OCI-LY7 (cell line): ENCODE measurements around the gene RRAGD. TPM values are rescaled to one million over a fixed set of nuclear protein-coding genes. Genes with fewer than 3 reads are reported as not detected.

Experiments used
- BruUV-seq: library from RNA; stranded (reverse); fragments of 400-500 nt; replicated peaks from 2 replicates; lab custom pipeline; 2021; lab: Mats Ljungman, UMichigan
- CTCF ChIA-PET: fragments of 300-600 bp; sonication (Branson Sonifier 250); formaldehyde crosslinking; loops from one replicate; lab custom pipeline; 2022; ENCODE audit warnings: antibody characterized with exemption; ENCODE audit not compliant: unreplicated experiment; lab: Charles Lee
- POLR2A ChIA-PET: fragments of 300-600 bp; sonication (Branson Sonifier 250); formaldehyde crosslinking; loops from one replicate; lab custom pipeline; 2022; ENCODE audit warnings: antibody characterized with exemption; lab: Charles Lee
- DNase-seq: peaks from one replicate; pipeline ENCODE4 v3.0.0-alpha.2; 2015; ENCODE audit warnings: low spot score
- H2AFZ ChIP-seq: fragments of 200-600 bp; sonication (generic), shearing (Covaris generic); 2 replicates; pipeline ENCODE4 v1.6.1; 2014; ENCODE audit warnings: mild to moderate bottlenecking, antibody characterized with exemption, low read length, moderate library complexity
- H3K27ac ChIP-seq: fragments of 200-600 bp; sonication (generic); 2 replicates; pipeline ENCODE4 v1.5.1; 2014; ENCODE audit warnings: mixed run types, low read depth, mild to moderate bottlenecking, moderate library complexity, low read length, inconsistent platforms; ENCODE audit not compliant: poor library complexity, severe bottlenecking
- H3K36me3 ChIP-seq: fragments of 200-600 bp; sonication (generic); 2 replicates; pipeline ENCODE4 v1.6.1; 2014; ENCODE audit warnings: mild to moderate bottlenecking, antibody characterized with exemption, low read length, moderate library complexity, mixed read lengths; ENCODE audit not compliant: insufficient read depth
- H3K4me1 ChIP-seq: fragments of 200-600 bp; sonication (generic); 2 replicates; pipeline ENCODE4 v1.5.1; 2014; ENCODE audit warnings: mild to moderate bottlenecking, low read length; ENCODE audit not compliant: insufficient read depth, poor library complexity, severe bottlenecking
- H3K4me2 ChIP-seq: fragments of 200-600 bp; sonication (generic); 2 replicates; pipeline ENCODE4 v1.6.1; 2014; ENCODE audit warnings: mild to moderate bottlenecking, low read length
- H3K4me3 ChIP-seq: fragments of 200-600 bp; sonication (generic); 2 replicates; pipeline ENCODE4 v1.5.1; 2014; ENCODE audit warnings: mild to moderate bottlenecking, low read depth, low read length; ENCODE audit not compliant: poor library complexity, severe bottlenecking
- H3K79me2 ChIP-seq: fragments of 200-600 bp; sonication (generic); 2 replicates; pipeline ENCODE4 v1.6.1; 2016; ENCODE audit warnings: low read depth, mild to moderate bottlenecking, low read length, moderate library complexity, mixed read lengths; ENCODE audit not compliant: insufficient read depth
- H3K9me2 ChIP-seq: fragments of 200-600 bp; sonication (generic); 2 replicates; pipeline ENCODE4 v1.6.1; 2016; ENCODE audit warnings: mild to moderate bottlenecking, low read length, mixed read lengths; ENCODE audit not compliant: insufficient read depth
- H3K9me3 ChIP-seq: fragments of 200-600 bp; sonication (generic); 2 replicates; pipeline ENCODE4 v1.6.1; 2014; ENCODE audit warnings: mild to moderate bottlenecking, mixed run types, low read length, mixed read lengths
- H4K20me1 ChIP-seq: fragments of 200-600 bp; sonication (generic); 2 replicates; pipeline ENCODE4 v1.6.1; 2014; ENCODE audit warnings: mild to moderate bottlenecking, antibody characterized with exemption, low read length, moderate library complexity, mixed read lengths; ENCODE audit not compliant: insufficient read depth
- CTCF ChIP-seq: fragments of 200-600 bp; sonication (generic); conservative IDR thresholded peaks from 2 replicates; pipeline ENCODE4 v1.5.1; 2014; ENCODE audit warnings: mild to moderate bottlenecking, antibody characterized with exemption, low read length, moderate library complexity, mixed read lengths
- EZH2phosphoT487 ChIP-seq: fragments of 200-600 bp; sonication (generic); IDR thresholded peaks from 2 replicates; pipeline ENCODE4 v1.6.1; 2018; ENCODE audit warnings: low read depth, borderline replicate concordance, mild to moderate bottlenecking, mixed run types, antibody characterized with exemption, low read length, moderate library complexity, mixed read lengths
- intact Hi-C: fragments of 100-400 bp; cut with micrococcal nuclease; formaldehyde crosslinking; loops from one replicate; pipeline ENCODE4 v1.10.0; 2022; ENCODE audit not compliant: unreplicated experiment
- total RNA-seq, 2 experiments: library from RNA; depleted of rRNA in 1 of 2; stranded (reverse); fragments of >200 nt in 1 of 2; shearing (Covaris generic) in 1 of 2; gene quantifications; 2 replicates each; pipeline ENCODE4 v1.2.3, GENCODE V29; 2014 to 2022

The RRAGD gene
- total RNA-seq, 2 experiments from 2014 or later = 6.2 to 17.6 TPM

GRCh38 chr6:89415185-89415584 lies 3.1 kb upstream of the RRAGD start:
- no peaks in the 10 kb centered on the region for H3K9me2 ChIP-seq
- TF ChIP-seq CTCF (no peak), EZH2phosphoT487 (no peak)
- peaks cover 24% of the 10 kb centered on the region for H3K4me1 ChIP-seq
- peaks cover 2% of the 10 kb centered on the region; the same call in 1 of the 2 replicates for H3K79me2 ChIP-seq
- intact Hi-C loops = no loop called here
- ChIA-PET CTCF (interaction anchor here (1.3 kb wide), 1 partner anchor 43 kb away, joined by 3 read pairs; no protein-coding TSS in a partner anchor), POLR2A (interaction anchor here (2.8 kb wide), 1 partner anchor 17 kb away, joined by 8 read pairs; the partner anchor contains the start of gene ANKRD6)
- no peak overlapping the region for H3K4me2 ChIP-seq
- H3K27ac ChIP-seq = no peak overlapping the region
- DNase-seq = no peak
- H3K9me3 ChIP-seq = no peaks in the 10 kb centered on the region
- BruUV-seq = no TSS peak
- H3K36me3 ChIP-seq = no peaks in the 10 kb centered on the region
- no peaks in the 10 kb centered on the region for H4K20me1 ChIP-seq
- H3K4me3 ChIP-seq = no peak overlapping the region
- H2AFZ ChIP-seq = no peak overlapping the region

- H2AFZ ChIP-seq = no peak overlapping the region
- TF ChIP-seq EZH2phosphoT487 (no peak), CTCF (no peak)
- H3K79me2 ChIP-seq = peaks cover 9% of the 10 kb centered on the region; the same call in 1 of the 2 replicates
- intact Hi-C loops = loop anchor here (5.0 kb wide), 1 partner anchor 267 kb away; the partner anchor contains the start of gene PM20D2
- H3K4me2 ChIP-seq = no peak overlapping the region
- no TSS peak for BruUV-seq
- no peak overlapping the region for H3K27ac ChIP-seq
- H3K4me1 ChIP-seq = peaks cover 34% of the 10 kb centered on the region
- no peaks in the 10 kb centered on the region for H3K9me2 ChIP-seq
- no peak for DNase-seq
- no peaks in the 10 kb centered on the region for H3K9me3 ChIP-seq
- CTCF ChIA-PET = no interaction called here
- no peak overlapping the region for H3K4me3 ChIP-seq
- POLR2A ChIA-PET = interaction anchor here (1.0 to 2.8 kb wide), 2 partner anchors 8 to 18 kb away, joined by 3 to 8 read pairs; partner anchors contain the start of gene ANKRD6
- H4K20me1 ChIP-seq = no peaks in the 10 kb centered on the region
- no peaks in the 10 kb centered on the region for H3K36me3 ChIP-seq
These were observed 2.1 kb upstream of the RRAGD start for GRCh38 chr6:89414215-89414614.

GRCh38 chr6:89413006-89413400 lies 930 bp upstream of the RRAGD start:
- POLR2A ChIA-PET = interaction anchor here (0.6 to 2.0 kb wide), 4 partner anchors 9 to 279 kb away, joined by 3 to 4 read pairs (median 3); no protein-coding TSS in a partner anchor

More at GRCh38 chr6:89413006-89413400, 930 bp upstream of the RRAGD start:
- Histone ChIP-seq H3K9me2 (no peaks in the 10 kb centered on the region), H3K4me2 (peak overlapping the region; percentile 76), H3K9me3 (no peaks in the 10 kb centered on the region), H3K4me3 (peak overlapping the region; percentile 84), H3K4me1 (peaks cover 38% of the 10 kb centered on the region), H3K36me3 (no peaks in the 10 kb centered on the region), H3K79me2 (peaks cover 15% of the 10 kb centered on the region), H3K27ac (no peak overlapping the region), H4K20me1 (no peaks in the 10 kb centered on the region), H2AFZ (peak overlapping the region; percentile 95)
- BruUV-seq = no TSS peak
- intact Hi-C loops = loop anchor here (5.0 kb wide), 1 partner anchor 266 kb away; the partner anchor contains the start of gene PM20D2
- DNase-seq = no peak
- CTCF ChIA-PET = no interaction called here
- no peak for TF ChIP-seq CTCF
- no peak for TF ChIP-seq EZH2phosphoT487
